ENCODE results near the gene OSBPL2. TPM values are rescaled to one million over a fixed set of nuclear protein-coding genes. Genes with fewer than 3 reads are reported as not detected.

Gene OSBPL2
- total and polyA plus RNA-seq, 2 donors (not counting 1 experiment from before 2014, with no cell fraction given) = 28.1 to 74.3 TPM

GRCh38 chr20:62293946-62294345 lies 55.6 kb downstream of the OSBPL2 start:
- Mint-ChIP-seq H3K4me3 (peak overlapping the region; percentile 9), H3K27ac (peak overlapping the region; percentile 67), H3K4me1 (peaks cover 26% of the 10 kb centered on the region), H3K9me3 (ENCODE audit: insufficient read depth) (no peaks in the 10 kb centered on the region), H3K27me3 (no peaks in the 10 kb centered on the region)
- Histone ChIP-seq H3K4me3 (ENCODE audit: control extremely low read depth in 1 of 5, extremely low read depth in 1 of 5, insufficient read depth in 1 of 5, low read depth in 2 of 5, low read length in 4 of 5) (no peak overlapping the region), H3K27me3 (replicated peaks in 1 of 4; ENCODE audit: control extremely low read depth in 1 of 4, control insufficient read depth in 3 of 4, insufficient read depth in 4 of 4, low read length in 3 of 4) (no peaks in the 10 kb centered on the region), H4K20me1 (ENCODE audit: control insufficient read depth, insufficient read depth, low read length, poor library complexity, severe bottlenecking) (no peaks in the 10 kb centered on the region), H3K4me1 (ENCODE audit: control insufficient read depth in 2 of 2, insufficient read depth in 2 of 2, low read length in 2 of 2) (peaks cover 0 to 36% of the 10 kb centered on the region in 2 donors), H3K9ac (ENCODE audit: low read length) (no peak overlapping the region), H3K4me2 (replicated peaks; ENCODE audit: low read depth, low read length, poor library complexity, severe bottlenecking) (no peak overlapping the region), H3K36me3 (replicated peaks in 1 of 2; ENCODE audit: control extremely low read depth in 1 of 2, control insufficient read depth in 1 of 2, extremely low read depth in 1 of 2, insufficient read depth in 2 of 2, low read length in 1 of 2) (peaks cover 0 to 40% of the 10 kb centered on the region in 2 experiments), H3K27ac (ENCODE audit: low read length in 2 of 2) (peak overlapping the region; percentile 9 to 60), H3K9me3 (ENCODE audit: control extremely low read depth in 1 of 3, control insufficient read depth in 2 of 3, insufficient read depth in 1 of 3, low read length in 2 of 3) (no peaks in the 10 kb centered on the region), H3K79me2 (ENCODE audit: control insufficient read depth, insufficient read depth, low read length) (no peaks in the 10 kb centered on the region), H2AFZ (ENCODE audit: insufficient read depth, low read depth, low read length, poor library complexity, severe bottlenecking) (no peak overlapping the region)
- intact Hi-C loops (cut with micrococcal nuclease) = no loop called here
- no peak for TF ChIP-seq EZH2 (IDR thresholded peaks at IDR 0.05; ENCODE audit: borderline replicate concordance, insufficient read depth, low read depth, low read length, poor library complexity, severe bottlenecking)
- no peak for TF ChIP-seq CTCF (IDR thresholded peaks at IDR 0.05)
- ATAC-seq (ENCODE audit: low read depth) (no peak), DNase-seq (no peak)
- 97% methylated on average over 6 of the region's 9 CpGs for WGBS (ENCODE audit: insufficient coverage)
- ChIA-PET POLR2A (no interaction called here), CTCF (no interaction called here)

- DNase-seq (peak; percentile 54), ATAC-seq (ENCODE audit: low read depth) (peak; percentile 29)
- Histone ChIP-seq H4K20me1 (ENCODE audit: control insufficient read depth, insufficient read depth, low read length, poor library complexity, severe bottlenecking) (no peaks in the 10 kb centered on the region), H3K36me3 (replicated peaks in 1 of 2; ENCODE audit: control extremely low read depth in 1 of 2, control insufficient read depth in 1 of 2, extremely low read depth in 1 of 2, insufficient read depth in 2 of 2, low read length in 1 of 2) (peaks cover 0 to 36% of the 10 kb centered on the region in 2 experiments), H3K27ac (ENCODE audit: low read length in 2 of 2) (peak overlapping the region in 1 of 2 donors; percentile 9), H3K9me3 (ENCODE audit: control extremely low read depth in 1 of 3, control insufficient read depth in 2 of 3, insufficient read depth in 1 of 3, low read length in 2 of 3) (no peaks in the 10 kb centered on the region), H3K27me3 (replicated peaks in 1 of 4; ENCODE audit: control extremely low read depth in 1 of 4, control insufficient read depth in 3 of 4, insufficient read depth in 4 of 4, low read length in 3 of 4) (no peaks in the 10 kb centered on the region), H3K4me2 (replicated peaks; ENCODE audit: low read depth, low read length, poor library complexity, severe bottlenecking) (no peak overlapping the region), H3K9ac (ENCODE audit: low read length) (no peak overlapping the region), H3K79me2 (ENCODE audit: control insufficient read depth, insufficient read depth, low read length) (no peaks in the 10 kb centered on the region), H3K4me1 (ENCODE audit: control insufficient read depth in 2 of 2, insufficient read depth in 2 of 2, low read length in 2 of 2) (peaks cover 0 to 36% of the 10 kb centered on the region in 2 donors), H2AFZ (ENCODE audit: insufficient read depth, low read depth, low read length, poor library complexity, severe bottlenecking) (no peak overlapping the region), H3K4me3 (ENCODE audit: control extremely low read depth in 1 of 5, extremely low read depth in 1 of 5, insufficient read depth in 1 of 5, low read depth in 2 of 5, low read length in 4 of 5) (no peak overlapping the region)
- no peaks in the 10 kb centered on the region for H3K9me3 Mint-ChIP-seq (ENCODE audit: insufficient read depth)
- ChIA-PET CTCF (no interaction called here), POLR2A (no interaction called here)
- no peaks in the 10 kb centered on the region for H3K27me3 Mint-ChIP-seq
- WGBS (ENCODE audit: insufficient coverage) = 79% methylated on average over 13 of the region's 17 CpGs
- intact Hi-C loops (cut with micrococcal nuclease) = no loop called here
- peak overlapping the region; percentile 39 for H3K4me3 Mint-ChIP-seq
- peak overlapping the region; percentile 77 for H3K27ac Mint-ChIP-seq
- TF ChIP-seq EZH2 (IDR thresholded peaks at IDR 0.05; ENCODE audit: borderline replicate concordance, insufficient read depth, low read depth, low read length, poor library complexity, severe bottlenecking) (no peak), CTCF (IDR thresholded peaks at IDR 0.05) (no peak)
- H3K4me1 Mint-ChIP-seq = peaks cover 26% of the 10 kb centered on the region
Measured at GRCh38 chr20:62294516-62294915, 56.2 kb downstream of the OSBPL2 start.
